Right lung (tissue), 5 donors: ENCODE results near the gene PI4K2A. TPM values are rescaled to one million over a fixed set of nuclear protein-coding genes. Genes with fewer than 3 reads are reported as not detected.

Source experiments
- DNase-seq, 2 donors: peaks; one replicate each; pipeline ENCODE4 v3.0.0-alpha.2; 2013
- polyA plus RNA-seq, 5 donors: library from polyadenylated mRNA; unstranded; fragments of 120-200 nt; gene quantifications; one replicate each; pipeline versions ENCODE4 v1.2.1 to v1.2.3, GENCODE V29; 2013; ENCODE audit warnings: inconsistent platforms in 1 of 5, low replicate concordance in 1 of 5; ENCODE audit not compliant: insufficient read length in 5 of 5, insufficient read depth in 1 of 5

PI4K2A gene
- polyA plus RNA-seq, 5 donors, result 13.1 to 15.9 (median 15.1) TPM

DNA sequence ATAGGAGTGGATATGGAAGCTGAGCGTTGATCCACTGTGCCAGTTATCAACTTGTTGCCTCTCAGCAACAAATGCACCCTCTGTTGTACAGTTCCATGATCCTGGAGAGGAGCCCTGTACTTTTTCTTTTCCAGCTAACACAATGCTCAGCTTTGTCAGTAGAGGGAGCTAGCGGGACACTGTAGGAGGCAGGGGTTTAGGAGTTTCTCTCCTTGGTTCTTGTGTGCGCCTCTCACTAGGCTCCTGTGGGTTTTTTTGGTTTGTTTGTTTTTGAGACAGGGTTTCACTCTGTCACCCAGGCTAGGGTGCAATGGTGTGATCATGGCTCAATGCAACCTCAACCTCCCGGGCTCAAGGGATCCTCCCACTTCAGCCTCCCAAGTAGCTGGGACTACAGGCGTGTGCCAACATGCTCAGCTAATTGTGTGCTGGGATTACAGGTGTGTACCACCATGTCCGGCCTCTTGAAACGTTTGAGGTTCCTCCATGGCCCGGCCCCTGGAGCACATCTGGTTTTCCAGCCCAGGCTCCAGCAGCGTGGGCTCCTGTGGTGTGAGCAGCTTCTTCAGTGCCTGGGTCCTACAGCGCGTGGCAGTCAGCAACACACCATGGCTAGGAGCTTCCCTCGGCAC is 61.1 kb downstream of the PI4K2A start:
- DNase-seq, result peak in 1 of 2 donors; percentile 59

DNA sequence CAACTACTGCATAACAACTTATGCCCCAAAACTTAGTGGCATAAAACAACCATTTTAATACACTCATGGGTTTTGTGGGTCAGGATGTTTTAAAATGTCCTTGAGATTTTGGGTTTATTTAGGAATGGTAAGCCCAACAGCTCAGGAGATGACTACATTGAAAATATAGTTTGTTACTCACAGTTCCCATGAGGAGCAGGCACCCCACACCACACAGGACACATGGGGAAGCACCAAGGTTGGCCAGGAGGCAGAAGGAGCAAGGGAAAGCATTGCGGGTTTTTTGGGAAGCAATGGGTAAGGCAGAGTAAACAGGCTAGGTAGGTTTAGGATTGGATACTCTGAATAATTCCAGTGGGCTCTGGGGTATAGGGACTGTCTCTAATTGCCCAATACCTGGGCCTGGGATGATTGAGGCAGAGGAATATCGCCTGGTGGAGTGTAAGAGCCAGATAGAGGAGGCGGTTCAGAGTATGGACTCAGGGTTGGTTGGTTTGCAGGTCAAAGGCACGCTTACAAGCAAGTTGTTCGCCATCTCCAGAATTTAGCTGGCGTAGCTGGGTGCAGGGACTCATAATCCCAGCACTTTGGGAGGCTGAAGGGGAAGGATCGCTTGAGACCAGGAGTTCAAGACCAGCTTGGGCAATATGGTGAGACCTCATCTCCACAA is 63.1 kb downstream of the PI4K2A start:
- DNase-seq, result no peak

DNA sequence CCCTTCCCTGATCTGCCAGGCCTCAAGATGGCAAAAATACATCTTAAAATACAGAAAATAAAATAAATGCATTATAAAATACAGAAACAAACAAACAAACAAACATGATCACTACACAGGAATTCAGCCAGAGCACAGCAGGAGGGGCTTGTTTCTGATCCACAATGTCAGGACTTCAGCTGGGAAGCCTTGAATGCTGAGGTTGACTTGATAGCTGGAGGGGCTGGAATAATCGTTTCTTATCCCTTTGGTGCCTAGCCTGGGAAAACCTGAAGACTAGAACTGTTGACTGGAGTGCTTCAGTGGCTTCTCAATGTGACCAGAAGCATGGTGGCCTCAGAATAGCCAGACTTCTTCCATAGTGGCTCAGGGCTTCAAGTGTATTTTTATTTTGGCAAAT is 63.9 kb downstream of the PI4K2A start:
- DNase-seq, result no peak

DNA sequence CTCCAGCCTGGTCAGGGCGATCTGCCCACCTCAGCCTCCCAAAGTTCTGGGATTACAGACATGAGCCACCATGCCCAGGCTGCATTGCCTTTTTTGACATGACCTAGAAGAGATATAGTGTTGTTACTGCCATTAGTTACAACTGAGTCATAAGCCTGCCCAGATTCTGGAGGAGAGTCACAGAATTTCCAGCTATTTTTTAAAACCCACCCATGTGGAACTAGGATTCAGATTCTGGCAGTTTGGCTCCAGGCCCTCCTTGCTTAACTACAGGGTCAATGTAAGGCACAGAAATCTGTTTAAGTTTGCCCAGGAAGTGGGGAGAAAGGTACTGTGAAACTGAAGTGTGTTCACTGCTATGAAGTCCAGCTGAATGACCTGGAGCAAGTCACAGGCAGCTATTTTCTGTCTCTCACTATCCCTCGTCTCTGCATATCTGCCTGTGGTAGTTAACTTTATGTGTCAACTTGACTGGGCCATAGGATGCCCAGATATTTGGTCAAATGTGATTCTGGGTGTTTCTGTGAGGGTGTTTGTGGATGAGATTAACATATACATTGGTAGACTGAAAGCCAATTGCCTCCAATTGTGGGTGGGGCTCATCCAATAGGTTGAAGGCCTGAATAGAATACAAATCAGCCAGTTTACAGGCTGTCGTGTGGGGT is 64.7 kb downstream of the PI4K2A start:
- DNase-seq, result no peak

DNA sequence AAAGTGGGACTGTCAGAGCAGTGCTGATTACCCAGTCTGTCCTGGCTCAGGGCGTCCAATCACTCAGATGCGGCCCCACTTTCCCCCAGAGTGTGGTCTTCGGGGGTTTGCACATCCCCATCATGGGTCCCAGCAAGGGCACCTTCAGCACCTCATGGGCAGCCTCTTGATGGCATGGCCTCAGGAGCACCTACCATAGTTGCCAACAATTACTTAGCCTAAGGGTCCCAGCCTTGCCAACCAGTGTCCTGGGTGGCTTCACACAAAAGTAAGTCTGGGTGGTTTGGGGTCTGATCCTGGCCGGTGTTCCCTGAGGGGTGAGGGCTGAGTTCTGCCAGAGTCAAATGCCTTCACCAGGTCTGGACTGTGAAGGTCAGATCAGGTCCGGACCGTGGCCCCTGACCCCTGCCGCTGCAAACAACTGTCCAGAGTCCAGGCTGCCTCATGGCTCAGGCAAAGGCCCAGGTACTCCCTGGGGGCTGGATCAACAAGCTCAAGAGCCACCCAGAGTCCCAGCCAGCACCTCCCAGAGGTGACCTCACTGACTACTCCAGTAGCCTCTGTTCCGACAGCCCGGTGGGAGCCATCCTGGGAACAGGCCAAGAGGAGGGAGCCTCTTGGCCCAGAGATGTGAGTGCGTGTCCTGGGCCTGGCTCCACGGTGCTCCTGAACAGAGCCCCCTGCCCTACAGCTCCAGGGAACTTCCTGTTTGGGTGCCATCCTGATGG is 66.8 kb downstream of the PI4K2A start:
- DNase-seq, result no peak

DNA sequence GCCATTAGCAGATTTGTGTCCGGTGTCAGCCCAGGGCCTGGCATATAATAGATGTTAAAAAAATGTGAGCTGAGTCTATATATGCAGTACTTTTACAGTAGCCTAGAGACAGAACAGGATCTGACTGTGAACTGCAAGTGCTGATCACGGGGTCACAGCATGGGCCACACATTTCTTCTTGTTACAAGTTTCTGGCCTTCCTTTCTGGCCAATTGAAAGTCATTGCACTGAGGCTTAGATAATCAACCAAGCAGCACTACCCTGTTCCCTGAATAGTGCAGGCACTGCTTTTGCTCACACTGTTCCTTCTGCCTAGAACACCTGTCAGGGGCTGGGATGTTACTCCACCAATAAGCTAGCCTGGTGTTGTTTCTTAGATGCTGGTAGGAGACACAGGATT is 67.7 kb downstream of the PI4K2A start:
- no peak for DNase-seq

DNA sequence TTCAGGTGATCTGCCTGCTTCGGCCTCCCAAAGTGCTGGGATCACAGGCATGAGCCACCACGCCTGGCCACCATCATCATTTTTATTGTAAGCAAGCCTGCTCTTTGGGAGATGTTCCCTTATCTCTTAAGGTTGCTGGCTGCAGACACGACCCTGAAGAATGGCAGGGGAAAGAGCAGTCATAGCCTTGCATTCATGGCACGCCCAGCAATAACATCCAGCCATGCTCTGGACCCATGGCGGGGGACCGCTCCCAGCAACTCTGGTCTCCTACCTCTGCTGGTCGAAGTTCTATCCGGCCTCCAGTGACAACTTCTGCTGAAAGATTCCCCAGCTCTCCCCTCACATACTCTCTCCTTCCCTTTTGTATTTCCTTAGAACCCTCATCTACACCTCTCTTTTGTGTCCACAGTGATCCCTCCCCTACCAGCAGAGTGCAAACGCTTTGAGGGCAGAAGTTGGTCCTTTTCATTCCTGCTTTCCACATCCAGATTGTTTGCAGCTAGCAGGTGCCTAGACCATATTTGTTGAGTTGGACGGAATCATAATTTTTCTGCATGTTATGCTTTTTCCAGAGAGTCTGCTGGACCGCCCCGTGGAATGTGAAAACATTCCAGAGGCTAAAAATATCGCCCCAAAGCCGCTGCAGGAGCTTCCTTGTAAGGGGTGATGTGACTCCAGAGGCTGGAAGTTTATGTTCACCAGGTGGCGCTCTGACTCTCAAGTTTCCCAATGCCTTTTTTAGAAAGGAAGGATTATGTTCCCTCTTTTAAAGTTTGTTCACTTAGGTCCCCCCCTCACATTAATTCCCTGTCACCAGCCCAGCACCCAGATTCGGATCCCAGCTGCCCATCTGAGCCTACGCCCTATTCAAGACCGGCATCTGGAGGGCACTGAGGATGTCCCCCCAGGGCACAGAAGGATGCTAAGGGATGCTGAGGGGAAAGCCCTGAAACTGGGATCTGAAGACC is 68.8 kb downstream of the PI4K2A start:
- no peak for DNase-seq

DNA sequence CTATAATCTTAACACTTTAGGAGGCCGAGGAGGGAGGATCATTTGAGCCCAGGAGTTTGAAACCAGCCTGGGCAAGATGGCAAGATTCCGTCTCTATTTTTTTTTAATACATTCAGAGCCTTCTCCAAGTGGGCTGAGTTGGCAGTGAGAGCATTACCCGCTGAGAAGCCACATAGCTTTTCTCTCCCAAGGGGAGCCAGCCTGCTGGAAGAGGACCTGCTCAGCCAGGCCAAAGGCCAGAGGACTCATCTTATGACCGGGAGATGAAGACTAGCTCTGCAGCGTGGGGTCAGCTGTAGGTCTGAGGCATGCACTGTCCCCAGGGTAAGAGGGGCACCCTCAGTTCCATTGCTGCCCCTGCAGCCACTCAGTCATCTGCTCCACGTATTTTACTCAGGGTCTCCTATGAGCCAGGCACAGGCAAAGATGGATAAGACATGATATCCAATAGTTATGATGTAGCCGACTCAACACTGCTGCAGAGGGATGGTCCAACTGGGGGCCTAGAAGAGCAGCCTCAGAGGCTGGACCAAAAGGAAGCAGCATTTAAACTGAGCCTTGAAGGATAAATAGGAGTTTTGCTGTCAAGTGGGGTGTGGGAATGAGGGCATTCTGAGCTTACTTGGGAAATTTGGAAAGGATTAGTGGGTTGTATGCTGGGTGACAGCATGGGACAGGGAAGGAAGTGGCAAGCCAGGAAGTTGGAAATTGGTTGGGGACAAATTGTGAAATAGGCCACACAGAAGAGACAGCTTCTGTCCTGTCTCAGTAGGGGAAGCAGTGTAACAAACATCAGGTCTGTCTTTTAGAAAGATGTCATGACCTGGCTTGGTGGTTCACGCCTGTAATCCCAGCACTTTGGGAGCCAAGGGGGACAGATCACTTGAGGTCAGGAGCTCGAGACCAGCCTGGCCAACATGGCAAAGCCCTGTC is 71.4 kb downstream of the PI4K2A start:
- DNase-seq, result no peak

DNA sequence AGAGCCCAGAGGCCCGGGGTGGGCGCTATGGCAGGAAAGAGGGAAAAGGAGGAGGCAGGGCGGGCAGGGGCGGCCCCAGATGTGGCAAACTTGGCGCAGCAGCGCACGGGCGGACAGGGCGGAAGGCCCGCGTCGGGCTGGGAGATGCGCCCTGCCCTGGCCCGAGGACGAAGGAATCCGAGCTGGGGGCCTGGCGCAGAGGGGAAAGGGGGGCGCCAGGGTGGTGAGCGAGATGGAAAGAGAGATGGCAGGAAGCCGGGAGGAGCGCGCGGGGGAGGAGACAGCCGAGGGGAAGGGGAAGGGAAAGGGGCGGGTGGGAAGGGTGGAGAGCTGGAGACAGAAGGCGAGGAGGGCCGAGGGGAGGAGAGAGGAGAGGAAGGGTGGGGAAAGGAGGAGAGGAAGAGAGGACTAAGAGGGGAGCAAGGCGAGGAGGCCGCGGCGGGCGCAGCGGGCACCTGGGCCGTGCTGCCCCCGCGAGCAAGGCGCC is 72.9 kb downstream of the PI4K2A start, which contains the start of gene MARVELD1:
Gene MARVELD1 (plus strand): TSS at position 392 of the 487 bp plus-strand sequence. CDS start 147 bp downstream, outside the sequence.
- peak; percentile 82 to 87 for DNase-seq

DNA sequence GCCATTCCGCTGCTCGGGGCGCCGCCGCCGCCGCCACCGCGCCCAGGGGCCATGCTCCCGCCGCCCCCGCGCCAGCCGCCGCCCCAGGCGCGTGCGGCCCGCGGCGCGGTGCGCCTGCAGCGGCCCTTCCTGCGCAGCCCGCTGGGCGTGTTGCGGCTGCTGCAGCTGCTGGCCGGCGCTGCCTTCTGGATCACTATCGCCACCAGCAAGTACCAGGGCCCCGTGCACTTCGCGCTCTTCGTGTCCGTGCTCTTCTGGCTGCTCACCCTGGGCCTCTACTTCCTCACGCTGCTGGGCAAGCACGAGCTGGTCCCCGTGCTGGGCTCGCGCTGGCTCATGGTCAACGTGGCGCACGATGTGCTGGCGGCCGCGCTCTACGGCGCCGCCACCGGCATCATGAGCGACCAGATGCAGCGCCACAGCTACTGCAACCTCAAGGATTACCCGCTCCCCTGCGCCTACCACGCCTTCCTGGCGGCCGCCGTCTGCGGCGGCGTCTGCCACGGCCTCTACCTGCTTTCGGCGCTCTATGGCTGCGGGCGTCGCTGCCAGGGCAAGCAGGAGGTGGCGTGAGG is 73.4 kb downstream of the PI4K2A start:
- DNase-seq, result peak; percentile 82 to 85

DNA sequence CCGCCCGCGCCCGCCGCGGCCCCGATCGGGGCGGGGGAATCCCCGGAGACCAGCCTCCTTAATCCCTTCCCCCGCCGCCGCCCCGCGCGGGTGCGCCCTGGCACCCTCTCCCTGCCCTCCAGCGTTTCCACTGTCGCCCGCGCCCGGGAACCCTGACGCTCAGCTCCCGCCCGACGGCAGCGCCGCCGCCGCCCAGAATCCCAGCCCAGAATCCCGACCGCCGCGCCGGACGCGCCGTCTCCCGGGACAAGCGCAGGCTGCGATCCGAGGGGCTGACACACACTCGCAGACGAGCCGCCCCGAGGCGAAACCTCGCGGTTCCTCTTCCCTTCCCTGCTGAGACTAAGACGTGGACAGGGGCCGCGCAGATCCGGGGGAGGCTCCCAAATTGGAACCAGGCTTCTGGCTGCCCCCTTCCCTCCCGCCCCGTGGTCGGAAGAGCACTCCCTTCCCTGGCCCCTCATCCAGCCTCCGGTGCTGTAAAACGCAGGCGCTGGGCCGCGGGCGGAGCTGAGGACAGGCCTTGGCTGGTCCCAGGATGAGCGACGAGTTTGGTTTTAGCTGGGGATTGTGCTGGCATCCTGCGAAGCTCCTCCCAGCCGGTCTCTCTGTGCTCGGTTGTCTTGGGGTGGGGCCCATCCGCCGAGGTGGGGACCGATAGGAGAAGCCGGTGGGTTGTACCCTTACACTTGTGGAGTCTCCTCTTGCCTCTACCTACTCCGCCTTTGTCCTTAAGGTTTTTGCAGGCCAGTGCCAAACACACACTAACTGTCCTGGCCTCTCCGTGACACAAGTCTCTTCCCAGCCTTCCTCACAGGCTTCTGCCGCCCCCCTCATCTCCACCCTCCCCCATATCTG is 74.2 kb downstream of the PI4K2A start:
- DNase-seq, result peak; percentile 60 to 64

DNA sequence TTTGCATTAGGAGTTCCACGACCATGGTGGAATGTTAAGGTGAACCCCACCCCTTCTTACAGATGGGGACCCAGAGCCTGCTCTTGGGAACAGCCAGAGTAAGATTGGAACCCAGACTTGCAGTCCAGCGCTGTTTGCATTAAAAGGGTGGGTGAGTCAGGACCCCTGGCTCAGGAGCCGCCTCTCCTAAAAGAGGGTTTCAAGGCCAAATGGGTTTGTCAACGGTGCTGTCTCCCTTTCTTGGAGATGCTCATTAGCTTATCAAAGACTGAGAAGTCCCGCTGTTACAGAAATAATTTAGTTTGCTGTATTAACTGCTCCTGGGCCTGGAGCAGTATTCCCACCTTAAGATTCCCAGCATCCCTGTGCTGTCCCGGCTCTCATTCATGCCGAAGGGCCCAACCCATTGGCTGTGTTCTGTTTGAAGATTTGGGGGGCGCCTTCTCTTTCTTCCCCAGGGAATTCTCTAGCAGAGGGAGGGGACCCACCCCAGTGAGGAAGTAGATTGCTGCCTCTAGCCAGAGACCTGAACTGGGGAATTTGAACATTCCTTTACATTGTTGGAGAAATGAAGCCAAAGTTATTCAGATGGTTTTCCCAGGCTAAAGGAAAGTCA is 74.9 kb downstream of the PI4K2A start:
- no peak for DNase-seq

DNA sequence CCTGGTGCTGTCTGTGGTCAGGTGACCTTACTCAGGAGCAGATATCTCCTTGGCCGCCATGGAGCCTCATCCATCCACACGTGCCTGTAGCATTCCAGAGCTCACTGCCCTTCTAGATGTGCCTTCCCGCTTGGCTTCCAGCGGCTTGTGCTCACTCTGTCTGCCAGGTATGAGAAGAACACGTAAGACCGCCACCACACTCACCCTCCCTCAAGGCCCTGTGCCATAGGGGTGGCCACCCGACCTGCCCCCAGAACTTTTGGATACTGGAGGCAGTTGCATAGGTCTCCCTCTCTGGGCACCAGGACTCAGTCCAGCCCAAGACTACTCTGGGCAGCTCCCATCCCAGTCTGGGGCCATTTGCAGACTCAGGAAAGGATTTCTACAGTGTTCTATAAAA is 77.2 kb downstream of the PI4K2A start:
- no peak for DNase-seq

DNA sequence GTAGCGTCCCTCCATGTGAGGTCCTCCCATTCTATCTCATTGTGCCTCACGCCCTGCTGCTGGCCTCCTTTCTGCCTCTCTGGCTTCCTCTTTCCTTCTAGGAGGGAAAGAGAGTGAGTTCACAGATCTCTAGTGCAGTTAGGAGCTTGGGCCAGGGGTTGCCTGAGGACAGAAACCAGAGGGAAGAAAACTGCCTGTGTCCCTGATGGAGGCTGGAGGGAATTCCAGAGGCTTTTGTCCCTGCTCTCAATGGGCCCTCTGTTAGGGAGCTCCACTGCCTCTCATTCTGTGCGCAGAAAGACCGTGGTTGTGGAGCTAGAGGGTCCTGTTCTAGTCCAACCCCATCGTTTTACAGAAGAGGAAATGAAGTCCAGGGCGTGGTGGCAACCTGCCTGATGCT is 77.7 kb downstream of the PI4K2A start:
- no peak for DNase-seq

DNA sequence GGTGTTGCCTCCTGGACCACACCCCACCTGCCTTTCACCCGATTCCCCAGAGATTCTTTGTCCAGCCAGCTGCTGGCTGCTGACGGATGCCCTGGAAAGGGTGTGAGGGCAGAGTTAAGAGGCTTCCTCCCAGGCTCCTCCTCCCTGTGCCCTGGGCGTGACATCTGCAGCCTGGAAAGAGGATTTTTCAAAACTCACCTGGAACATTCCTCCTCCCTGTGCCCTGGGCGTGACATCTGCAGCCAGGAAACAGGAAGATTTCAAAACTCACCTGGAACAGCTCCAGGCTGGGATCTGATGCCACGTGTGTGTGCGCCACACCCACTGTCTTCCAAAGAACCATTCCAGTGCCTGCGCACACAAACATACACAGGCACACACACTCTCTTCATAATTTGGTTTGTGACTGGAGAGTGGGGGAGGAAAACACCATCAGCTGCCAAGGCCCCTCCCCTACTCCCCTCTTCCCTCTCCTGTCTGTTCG is 78.2 kb downstream of the PI4K2A start:
- peak in 1 of 2 donors; percentile 39 for DNase-seq

DNA sequence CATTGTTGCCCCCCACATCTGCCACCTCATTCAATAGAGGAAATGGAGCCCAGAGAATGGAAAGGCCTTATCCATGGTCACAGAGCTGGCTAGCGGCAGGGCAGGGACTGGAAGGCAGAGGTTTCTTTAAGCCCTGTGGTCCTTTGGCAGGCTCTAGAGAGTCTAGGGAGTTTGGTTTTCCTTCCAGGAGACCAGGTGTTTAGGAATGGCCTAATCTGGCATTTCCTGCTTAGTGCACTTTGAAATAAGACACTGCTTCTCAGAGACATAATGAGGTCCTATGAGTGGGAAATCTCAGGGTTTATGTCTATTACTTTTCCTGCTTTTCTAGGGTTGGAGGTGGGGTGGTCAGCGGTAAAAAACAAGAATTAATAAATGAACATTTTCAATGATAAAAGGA is 79.1 kb downstream of the PI4K2A start:
- no peak for DNase-seq

DNA sequence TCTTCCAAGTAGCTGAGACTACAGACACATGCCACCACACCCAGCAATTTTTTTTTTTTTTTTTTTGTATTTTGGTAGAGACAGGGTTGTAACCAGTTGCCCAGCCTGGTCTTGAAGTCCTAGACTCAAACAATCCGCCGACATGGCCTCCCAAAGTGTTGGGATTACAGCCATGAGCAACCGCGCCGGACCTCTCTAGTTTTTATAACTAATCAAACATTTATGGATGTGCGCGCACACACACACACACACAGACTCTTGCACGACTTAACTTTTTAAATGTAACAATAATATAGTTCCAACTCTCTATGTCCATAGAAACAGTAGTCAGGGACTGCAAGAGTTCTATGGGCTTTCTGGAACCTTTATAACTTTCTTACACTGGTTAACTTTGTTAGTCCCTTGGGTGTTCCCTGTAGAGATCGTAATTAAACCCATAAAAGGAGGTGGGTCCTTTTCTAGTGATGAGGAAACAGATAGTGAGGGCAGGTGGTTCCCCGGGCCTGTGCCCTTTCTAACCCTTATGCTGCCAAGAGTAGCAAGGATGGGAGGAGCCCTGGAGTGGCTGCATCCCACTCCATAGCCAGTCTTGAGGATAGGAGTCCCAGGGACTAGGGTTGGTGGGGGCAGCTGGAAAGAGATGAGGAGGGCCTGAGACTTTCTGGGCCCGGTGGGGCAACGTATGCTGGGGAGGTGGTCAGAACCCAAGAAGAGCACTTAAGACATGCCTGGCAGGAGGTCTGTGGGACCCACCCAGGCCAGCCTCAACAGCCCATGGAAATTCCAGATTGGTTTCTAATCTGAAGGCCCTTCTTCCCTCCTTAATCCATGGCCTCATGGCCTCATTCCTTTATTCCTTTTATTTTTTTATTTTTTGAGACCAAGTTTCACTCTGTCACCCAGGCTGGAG is 81.7 kb downstream of the PI4K2A start:
- no peak for DNase-seq
